Fibroblast of skin of left biceps (primary cell): ENCODE measurements around the gene THPO.
"Not testable (repeated sequence)": the region's sequence is repeated elsewhere in the genome, so short reads cannot be mapped to it uniquely, and the experiment has no call there.

Experiments
- DNase-seq, 2 experiments: peaks; one replicate each; pipeline ENCODE4 v3.0.0-alpha.2; 2013; ENCODE audit warnings: low read depth in 2 of 2

Gene THPO

DNA sequence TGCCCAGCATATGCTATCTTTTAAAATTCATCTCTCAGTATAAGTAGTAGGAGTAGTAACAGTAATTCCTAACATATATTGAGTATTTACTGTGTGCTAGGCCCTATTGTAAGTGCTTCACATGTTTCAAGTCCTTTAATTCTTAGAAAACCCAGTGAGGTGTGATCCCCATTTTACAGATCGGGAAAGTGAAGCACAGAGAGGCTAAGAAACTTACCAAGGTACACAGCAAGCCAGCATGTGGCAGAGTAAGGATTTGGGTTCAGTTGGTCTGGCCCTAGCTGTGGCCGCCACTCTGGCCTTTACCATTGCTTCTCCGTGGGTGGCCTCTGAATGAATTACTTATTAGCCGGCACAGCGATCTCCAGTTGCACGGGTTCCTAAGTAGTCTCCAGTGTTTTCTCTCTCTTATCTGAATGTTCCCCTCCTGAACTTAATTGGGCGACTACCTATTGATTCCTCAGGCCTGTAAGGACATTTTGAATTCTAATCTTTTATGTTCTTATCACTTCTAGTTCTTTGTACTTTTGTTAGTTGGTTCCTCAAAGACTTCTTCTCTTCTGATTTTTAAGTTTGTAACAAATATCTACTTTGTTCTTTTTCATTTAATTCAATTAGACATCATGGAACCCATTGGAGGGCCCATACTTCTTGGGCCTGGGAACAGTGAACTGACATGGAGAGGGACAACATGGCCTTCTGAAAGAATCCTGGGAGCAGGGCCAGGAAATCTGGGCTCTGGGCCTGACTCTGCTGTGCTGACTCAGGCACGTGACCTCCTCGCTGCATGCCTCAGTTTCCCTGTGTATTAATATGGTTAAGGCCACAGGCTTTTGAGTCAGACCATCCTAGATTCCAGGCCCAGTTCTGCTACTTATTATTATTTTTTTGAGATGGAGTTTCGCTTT, 28.2 kb downstream of the THPO start:
- DNase-seq, result no peak

DNA sequence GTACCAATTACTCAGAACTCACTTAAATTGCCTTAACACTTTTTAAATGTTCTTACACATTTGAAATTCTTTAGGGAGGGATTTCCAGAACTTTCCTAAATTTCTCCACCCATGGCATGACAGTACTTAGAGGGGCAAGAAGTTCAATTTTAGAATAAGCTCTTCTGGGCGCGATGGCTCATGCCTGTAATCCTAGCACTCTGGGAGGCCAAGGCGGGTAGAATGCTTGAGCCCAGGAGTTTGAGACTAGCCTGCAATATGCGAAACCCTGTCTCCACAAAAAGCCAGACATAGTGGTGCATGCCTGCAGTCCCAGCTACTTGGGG, 30.0 kb downstream of the THPO start:
- no peak for DNase-seq

DNA sequence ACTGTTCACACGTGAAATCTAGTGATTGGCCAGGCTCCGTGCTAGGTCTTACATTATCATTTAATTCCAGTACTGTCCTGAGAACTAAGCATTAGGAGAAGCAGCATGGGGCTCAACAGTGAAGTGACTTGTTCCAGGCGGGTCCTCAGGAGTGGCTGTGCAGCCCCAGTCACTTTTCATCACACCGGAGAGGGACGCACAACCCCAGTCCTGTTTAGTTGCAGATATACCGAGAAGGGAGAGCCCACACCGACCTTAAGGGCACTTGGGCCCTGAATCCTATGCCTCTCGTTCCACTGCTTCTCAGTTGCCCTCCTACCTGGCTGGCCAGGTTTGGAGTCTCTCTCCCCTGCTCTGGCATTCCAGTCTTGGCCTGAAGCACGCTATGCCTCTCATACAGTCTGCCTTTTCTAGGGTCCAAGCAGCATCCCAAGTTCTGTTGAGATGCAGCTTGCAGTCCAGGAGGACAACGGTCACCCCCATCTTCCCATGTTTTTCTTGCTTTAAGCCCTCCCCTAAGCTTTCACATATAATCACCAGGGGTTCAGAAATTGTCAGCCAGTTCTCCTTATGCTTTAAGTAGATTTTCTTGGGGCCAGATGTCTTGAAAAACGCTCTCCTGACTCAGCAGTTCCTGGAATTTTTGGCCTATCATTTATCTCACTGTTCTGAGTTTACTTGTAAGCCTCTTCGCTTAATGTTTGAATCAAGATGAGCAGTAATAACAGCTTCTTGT, 30.5 kb downstream of the THPO start:
- no peak for DNase-seq

DNA sequence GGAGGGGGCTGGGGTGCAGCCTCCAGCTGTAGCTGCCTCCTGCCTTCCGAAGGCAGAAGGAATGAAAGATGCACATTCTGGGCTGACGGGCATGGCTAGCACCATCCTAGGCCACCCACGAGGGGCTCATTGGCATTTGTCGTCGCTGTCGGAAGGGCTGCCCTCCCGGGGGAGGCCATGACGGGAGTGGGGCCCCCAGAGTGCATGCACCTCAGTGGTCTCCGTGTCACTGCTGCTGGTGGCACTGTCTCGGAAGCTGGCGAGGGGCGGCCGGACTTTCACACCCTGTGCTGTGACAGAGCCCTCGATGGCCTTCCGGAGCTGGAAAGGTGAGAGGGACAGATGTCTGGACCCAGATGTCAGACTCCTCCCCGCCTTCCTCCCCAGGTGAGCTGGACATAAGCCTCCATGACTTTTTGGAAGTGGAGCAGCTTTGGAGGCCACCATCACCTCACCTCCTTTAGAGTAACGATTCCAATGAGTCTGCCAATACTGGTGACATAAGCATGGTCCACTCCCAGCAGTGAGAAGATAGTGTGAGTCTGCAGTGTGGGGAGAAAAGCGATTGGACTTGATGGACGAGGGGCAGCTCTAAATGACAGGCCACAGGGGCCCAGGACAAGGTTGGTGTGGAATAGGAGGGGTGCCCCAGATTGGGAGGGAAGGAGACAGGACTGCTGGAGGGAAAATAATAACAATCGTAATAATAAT, 31.4 kb downstream of the THPO start:
- DNase-seq, result no peak

DNA sequence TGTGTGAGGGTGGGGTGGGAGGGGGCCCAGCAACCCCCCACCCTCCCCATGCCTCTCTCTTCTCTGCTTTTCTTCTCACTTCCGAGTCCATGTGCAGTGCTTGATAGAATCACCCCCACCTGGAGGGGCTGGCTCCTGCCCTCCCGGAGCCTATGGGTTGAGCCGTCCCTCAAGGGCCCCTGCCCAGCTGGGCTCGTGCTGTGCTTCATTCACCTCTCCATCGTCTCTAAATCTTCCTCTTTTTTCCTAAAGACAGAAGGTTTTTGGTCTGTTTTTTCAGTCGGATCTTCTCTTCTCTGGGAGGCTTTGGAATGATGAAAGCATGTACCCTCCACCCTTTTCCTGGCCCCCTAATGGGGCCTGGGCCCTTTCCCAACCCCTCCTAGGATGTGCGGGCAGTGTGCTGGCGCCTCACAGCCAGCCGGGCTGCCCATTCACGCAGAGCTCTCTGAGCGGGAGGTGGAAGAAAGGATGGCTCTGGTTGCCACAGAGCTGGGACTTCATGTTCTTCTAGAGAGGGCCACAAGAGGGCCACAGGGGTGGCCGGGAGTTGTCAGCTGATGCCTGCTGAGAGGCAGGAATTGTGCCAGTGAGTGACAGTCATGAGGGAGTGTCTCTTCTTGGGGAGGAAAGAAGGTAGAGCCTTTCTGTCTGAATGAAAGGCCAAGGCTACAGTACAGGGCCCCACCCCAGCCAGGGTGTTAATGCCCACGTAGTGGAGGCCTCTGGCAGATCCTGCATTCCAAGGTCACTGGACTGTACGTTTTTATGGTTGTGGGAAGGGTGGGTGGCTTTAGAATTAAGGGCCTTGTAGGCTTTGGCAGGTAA, 32.5 kb downstream of the THPO start:
- no peak for DNase-seq

DNA sequence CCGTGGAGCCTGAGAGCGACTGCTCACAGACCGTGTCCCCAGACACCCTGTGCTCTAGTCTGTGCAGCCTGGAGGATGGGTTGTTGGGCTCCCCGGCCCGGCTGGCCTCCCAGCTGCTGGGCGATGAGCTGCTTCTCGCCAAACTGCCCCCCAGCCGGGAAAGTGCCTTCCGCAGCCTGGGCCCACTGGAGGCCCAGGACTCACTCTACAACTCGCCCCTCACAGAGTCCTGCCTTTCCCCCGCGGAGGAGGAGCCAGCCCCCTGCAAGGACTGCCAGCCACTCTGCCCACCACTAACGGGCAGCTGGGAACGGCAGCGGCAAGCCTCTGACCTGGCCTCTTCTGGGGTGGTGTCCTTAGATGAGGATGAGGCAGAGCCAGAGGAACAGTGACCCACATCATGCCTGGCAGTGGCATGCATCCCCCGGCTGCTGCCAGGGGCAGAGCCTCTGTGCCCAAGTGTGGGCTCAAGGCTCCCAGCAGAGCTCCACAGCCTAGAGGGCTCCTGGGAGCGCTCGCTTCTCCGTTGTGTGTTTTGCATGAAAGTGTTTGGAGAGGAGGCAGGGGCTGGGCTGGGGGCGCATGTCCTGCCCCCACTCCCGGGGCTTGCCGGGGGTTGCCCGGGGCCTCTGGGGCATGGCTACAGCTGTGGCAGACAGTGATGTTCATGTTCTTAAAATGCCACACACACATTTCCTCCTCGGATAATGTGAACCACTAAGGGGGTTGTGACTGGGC, 33.3 kb downstream of the THPO start:
- DNase-seq, result no peak

DNA sequence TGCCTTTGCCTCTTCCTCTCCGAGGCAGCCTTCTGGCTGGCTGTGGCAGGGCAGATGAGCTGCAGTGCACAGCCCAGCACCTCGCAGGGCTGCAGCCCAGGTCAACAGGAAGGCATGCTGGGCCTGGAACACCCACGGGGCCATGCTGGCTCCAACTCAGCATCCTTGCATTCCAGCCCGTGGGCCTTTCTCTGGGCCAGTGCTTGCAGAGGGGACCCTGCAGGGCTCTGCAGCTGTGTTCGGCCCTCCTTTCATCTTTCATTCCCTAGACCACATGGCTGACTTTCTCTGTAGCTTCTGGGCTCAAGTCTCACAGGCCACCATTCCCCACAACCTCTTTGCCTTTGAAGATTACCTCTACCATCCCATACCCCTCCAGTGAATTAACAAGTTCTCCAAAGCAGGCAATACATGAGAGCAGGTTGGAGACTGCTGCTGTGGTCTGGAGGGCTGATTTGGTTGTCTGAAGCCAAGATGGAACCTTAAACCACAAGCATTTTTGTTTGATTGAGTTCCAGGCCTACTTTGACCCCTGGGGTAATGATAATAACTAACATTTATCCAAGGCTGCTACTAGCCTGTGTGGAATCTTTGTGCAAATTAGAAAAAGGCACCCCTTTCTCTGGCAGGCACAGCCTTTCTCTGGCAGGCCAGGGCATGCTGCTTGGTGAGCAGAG, 34.7 kb downstream of the THPO start:
- no peak for DNase-seq

DNA sequence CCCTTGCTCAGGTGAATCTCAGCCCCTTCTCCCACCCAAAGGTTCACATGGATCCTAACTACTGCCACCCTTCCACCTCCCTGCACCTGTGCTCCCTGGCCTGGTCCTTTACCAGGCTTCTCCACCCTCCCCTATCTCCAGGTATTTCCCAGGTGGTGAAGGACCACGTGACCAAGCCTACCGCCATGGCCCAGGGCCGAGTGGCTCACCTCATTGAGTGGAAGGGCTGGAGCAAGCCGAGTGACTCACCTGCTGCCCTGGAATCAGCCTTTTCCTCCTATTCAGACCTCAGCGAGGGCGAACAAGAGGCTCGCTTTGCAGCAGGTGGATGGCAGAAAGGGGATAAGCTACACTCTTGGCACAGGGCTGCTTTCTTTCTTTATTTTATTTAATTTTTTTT, 36.1 kb downstream of the THPO start:
- DNase-seq, result no peak

DNA sequence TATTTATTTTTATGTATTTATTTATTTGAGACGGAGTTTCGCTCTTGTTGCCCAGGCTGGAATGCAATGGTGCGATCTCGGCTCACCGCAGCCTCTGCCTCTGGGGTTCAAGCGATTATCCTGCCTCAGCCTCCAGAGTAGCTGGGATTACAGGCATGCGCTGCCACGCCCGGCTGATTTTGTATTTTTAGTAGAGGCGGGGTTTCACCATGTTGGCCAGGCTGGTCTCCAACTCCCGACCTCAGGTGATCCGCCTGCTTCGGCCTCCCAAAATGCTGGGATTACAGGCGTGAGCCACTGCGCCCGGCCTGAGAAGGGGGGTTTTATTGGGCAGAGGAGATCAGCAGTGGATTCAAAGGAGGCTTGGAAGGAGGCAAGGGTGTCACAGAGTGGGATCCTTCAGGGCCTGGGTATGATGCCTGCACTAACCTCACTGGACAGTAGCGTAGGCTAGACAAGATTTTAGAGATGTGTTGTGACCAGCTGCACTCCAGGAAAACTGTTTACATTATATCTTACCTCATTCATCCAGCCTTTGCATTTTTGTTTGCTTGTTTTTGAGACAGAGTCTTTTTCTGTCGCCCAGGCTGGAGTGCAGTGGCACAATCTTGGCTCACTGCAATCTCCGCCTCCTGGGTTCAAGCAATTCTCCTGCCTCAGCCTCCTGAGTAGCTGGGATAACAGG, 38.4 kb downstream of the THPO start:
- not testable (repeated sequence) for DNase-seq

DNA sequence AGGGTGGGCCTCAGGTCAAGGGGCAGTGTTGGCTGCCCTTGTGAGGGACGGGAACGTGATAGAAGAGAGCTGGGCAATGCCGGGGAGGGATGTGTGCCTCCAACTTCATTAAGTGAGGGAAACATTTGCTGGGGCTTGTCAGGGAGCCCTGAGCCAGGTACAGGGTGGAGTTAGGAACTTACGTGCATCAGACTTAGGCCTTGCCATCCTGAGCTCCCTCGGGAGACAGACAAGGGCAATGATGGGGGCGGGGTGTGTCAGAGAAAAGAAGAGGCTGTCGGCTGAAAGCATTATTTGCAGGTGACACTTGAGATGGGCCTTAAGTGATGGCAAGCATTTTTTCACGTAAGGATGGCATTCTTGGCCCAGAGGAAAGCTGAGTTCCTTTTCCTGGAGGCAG, 39.0 kb downstream of the THPO start:
- DNase-seq, result no peak

DNA sequence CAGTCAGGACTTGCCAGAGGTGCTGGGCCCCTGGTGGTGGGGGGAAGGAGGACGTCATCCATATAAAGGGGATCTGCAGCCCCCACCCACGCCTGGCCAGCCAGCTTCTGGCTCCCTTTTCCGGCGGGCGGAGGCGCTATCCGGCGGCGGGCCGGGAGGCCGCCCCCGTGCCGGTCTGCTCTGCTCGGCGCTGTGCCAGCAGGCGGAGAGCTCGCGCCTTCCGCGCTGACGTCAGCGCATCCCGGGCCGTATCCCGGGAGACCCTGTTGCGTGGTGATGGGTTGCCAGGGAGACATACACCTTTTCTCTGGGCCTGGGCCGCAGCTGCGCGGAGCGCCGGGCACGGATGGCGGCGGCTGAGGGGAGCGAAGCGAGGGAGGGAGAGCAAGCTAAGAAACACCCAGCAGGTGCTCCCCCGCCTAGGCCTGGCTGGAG, 39.5 kb downstream of the THPO start:
- peak in 1 of 2 experiments; percentile 52 for DNase-seq

DNA sequence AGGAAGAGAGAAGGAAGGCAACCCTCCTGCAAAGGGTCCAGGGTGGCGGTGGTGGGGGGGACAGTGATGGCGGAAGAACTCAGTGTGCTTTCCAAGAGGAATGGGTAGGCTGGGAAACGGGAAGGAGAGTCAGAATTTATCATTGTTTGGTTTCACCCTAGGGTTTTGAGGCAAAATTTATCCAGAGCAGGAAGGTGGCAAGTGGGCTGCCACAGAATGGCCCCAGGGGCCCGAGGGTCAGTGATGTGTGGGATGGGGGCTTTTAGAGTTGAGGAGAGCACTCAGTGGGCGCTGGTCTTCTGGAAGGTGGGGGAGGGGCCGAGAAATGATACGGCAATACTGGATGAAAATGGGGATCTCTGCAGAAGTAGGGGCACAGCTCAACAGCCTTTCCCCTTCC, 40.0 kb downstream of the THPO start:
- no peak for DNase-seq

DNA sequence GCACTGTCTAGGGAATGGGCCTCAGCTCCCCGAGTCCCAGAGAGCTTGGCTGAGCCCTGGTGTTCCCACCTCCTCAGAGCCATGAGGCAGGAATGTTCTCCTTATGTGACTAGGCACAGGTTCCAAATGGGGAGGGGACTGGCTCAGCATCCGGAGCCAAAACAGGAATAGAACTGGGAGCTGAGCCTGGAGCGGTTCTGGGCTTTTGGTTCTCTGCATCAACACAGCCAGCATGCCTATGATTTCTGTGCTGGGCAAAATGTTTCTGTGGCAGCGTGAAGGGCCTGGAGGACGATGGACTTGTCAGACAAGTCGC, 40.6 kb downstream of the THPO start, which contains the start of gene FAM131A:
Gene FAM131A (plus strand): TSS at position 202 of the 316 bp plus-strand sequence. CDS start 31 bp downstream, at position 233.
- no peak for DNase-seq

DNA sequence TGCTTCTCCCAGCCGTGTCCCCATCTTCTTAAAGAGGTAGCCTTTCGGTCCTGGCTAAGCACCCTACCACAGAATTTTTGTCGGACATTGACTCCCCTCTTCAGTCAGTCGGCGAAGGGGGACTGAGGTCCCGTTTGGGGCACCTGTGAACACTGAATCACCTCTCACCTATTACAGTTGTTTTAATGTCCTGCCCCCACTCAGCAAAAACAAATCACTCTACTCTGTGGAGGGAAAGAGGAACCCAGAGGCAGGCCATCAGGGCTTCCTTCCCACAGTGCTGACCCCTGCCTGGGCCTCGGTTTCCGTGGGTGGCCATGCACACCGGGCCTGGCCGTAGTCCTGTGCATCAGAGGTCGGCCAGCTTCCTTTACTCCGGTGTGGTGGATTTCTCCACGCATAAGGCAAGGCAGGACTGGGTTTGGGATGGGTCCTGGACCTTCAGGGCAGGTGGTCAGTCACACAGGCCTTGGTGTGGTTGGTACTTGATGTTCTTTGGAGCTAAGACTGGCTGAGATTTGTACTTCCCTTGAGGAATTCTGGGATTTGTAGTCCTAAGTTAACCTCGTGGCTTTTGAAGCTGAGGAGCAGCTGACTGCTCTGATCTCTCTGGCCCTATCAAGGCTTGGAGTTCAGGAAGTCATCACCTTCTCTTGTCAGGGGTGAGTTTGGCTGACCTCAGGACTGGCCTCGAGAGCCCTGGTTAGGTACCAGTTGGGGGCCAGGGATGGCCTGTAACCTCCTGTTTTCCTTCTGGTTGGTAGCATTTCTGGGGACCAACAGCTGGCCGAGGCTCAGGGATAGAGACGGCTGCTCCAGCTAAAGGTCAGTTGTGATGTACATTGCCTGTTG, 41.2 kb downstream of the THPO start:
- no peak for DNase-seq

DNA sequence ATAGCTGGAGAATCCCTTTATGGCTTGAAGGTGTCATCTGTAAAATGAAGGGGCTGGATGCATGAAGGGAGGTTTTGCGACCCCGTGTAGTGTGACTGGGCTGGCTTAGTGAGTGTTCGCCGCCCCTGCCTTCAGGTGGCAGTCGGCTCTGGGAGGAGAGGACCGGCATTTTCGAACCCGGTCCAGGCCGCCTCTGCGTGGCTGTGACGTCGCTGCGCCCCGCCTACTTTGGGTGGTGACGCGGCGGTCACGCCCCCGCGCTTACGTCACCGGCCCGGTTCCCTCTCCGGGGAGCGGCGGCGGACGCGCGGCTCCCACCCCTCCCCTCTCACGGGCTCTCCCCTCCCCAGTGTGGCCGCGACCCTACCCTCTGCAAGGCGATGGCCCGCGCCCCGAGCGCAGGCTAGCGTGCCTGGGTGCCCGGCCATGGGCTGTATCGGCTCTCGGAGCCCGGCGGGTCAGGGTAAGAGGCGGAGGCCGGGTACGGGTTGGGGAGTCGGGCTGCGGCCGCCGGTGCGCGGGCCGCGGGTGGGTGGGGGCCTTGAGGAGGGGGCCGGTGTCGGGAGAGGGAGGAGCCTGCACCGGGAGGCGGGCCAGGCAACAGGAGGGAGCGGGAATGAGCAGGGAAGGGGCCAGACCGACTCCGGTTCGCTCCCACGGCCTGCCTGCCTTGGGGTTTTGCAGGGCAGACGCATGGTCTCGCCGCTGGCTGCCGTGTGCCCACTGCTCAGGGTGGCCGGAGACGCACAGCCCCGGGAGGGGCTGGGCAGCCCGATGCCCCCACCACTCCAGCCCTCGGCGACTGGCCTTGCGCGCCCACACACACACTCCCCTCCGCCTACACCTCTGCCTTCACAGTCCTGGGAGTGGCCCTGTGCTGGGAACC, 42.1 kb downstream of the THPO start:
- peak in 1 of 2 experiments; percentile 40 for DNase-seq

DNA sequence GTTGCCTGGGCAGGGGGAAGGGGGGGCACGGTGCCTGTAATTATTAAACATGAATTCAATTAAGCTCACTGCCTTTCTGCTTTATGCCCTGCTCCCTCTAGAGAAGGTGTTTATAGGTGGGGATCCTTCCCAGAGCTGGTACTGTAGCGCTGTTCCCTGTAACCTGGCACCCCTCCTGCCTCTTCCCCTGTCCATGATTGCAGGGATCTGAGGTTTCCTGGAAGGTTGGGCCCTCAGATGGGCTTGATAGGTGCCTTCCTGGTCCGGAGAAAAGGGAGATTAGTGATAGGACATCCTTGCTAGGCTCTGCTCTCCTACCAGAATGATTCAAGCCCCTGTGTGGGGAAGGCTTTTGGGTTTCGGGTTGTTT, 42.7 kb downstream of the THPO start:
- no peak for DNase-seq

DNA sequence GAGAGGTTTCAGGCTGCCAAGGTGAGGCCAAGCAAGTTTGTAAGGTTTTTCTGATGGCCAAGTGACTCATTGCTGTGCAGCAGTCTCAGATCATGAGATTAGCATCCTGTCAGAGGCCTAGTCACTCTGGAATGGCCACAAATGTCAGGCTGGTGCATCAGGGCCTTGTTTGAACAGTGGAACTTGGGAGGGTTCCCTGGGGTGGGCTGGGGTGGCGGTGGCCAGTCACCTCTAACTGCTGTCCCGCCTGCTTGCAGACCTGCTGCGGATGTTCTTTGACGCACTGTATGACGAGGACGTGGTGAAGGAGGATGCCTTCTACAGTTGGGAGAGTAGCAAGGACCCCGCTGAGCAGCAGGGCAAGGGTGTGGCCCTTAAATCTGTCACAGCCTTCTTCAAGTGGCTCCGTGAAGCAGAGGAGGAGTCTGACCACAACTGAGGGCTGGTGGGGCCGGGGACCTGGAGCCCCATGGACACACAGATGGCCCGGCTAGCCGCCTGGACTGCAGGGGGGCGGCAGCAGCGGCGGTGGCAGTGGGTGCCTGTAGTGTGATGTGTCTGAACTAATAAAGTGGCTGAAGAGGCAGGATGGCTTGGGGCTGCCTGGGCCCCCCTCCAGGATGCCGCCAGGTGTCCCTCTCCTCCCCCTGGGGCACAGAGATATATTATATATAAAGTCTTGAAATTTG, 43.4 kb downstream of the THPO start:
- DNase-seq, result no peak
